ENCODE results near the gene SLCO3A1.

DNA sequence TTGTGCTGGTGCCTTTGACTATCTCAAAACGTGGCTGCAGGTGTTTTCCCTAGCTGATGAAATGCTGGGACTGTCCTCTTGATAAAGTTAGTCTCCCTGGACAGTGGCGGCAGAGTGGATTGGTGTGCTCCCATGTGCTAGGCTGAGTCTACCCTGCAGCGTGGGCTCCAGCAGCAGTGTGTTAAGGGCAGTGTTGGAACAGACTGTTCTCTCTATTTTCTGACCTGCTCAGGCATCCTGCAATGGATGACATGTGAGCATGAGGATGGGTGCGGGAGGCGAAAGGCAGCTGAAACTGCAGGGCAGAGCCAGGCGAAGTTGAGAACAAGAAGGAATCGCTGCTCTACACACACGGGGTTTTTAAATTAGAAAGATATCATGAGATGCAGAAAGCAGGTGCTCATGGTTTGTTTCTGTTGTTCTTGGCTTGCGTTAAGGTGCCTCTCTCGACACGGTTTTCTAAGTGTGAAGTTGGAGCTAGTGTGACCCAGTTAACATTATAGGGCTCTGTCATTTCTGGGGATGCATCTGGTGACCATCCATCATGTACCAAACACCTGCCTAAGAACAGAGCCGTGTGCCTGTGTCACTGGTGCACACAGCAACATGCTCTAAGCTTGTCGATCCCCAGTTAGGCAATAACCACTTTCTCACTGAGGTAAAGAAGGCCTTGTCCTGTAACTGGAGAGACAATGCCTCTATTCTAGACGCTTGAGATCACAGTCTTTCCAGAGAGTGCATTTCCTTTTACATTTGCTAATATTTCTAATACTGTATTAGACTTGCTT is 44.3 kb downstream of the SLCO3A1 start:
- TF ChIP-seq POLR2AphosphoS5 (IDR thresholded peaks at IDR 0.05): no peak
- no peak for TF ChIP-seq POLR2A (IDR thresholded peaks at IDR 0.05)
- TF ChIP-seq, protein P1, sequence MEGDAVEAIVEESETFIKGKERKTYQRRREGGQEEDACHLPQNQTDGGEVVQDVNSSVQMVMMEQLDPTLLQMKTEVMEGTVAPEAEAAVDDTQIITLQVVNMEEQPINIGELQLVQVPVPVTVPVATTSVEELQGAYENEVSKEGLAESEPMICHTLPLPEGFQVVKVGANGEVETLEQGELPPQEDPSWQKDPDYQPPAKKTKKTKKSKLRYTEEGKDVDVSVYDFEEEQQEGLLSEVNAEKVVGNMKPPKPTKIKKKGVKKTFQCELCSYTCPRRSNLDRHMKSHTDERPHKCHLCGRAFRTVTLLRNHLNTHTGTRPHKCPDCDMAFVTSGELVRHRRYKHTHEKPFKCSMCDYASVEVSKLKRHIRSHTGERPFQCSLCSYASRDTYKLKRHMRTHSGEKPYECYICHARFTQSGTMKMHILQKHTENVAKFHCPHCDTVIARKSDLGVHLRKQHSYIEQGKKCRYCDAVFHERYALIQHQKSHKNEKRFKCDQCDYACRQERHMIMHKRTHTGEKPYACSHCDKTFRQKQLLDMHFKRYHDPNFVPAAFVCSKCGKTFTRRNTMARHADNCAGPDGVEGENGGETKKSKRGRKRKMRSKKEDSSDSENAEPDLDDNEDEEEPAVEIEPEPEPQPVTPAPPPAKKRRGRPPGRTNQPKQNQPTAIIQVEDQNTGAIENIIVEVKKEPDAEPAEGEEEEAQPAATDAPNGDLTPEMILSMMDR (IDR thresholded peaks at IDR 0.05): no peak
